HG03196 (cell line): ENCODE results near the gene APP.

ENCODE experiments used
- ATAC-seq: cut with Tn5 transposase; IDR thresholded peaks from one replicate; pipeline ENCODE4 v1.9.1; 2021; ENCODE audit not compliant: unreplicated experiment

The APP gene

DNA sequence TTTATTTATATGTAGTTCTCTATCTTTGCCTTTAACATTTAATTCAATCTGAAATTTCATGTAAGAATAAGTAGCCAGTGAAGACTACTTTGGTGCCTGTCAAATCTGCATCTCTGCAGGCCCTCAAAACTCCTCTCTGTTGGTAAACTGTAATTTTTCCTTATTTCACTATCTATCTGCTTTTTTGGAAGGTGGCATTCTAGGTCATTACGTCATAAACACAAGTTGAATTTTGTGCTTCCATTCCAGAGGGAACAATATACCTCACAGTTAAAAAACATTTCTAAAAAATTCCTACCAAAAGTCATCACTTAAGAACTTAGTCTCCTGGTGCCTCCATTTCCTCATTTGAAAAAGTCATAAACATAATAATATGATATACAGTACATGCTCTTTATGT is 259.8 kb downstream of the APP start:
- ATAC-seq, result no peak

DNA sequence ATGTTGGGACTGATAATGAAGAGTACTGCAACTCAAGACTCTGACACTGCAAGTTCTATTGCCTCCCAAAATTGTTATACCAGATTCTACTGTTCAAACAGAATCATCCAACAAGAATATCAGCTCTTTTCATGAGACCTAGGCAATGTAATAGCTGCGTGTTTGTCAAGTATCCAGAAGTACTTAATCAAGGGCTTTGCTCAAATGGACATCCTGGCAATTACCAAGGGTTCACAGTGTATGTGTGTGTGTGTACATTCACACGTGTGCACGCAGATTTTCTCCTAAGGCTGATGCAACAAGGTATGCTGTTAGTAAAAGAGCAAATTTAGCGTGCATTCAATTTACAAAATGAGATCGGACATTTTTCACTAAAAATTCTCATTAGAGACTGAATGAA is 261.2 kb downstream of the APP start:
- ATAC-seq, result no peak

DNA sequence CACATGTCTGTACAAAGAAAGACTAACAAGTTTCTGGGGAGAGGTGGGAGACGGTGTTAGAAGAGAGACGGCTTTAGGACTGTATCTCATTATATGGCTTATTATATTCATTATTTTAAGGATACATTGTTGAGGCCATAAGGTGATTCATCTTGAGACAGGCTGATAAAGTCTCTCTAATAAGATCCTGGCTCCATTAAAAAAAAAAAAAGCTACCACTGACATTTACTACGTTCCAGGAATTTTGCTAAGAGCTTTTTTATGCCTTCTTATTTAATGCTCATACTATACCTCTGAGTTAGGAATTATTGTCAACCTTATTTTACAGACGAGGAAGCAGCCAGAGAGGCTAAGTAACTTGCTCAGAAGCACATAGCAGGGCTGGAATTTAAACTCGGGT is 262.1 kb downstream of the APP start:
- ATAC-seq, result no peak

DNA sequence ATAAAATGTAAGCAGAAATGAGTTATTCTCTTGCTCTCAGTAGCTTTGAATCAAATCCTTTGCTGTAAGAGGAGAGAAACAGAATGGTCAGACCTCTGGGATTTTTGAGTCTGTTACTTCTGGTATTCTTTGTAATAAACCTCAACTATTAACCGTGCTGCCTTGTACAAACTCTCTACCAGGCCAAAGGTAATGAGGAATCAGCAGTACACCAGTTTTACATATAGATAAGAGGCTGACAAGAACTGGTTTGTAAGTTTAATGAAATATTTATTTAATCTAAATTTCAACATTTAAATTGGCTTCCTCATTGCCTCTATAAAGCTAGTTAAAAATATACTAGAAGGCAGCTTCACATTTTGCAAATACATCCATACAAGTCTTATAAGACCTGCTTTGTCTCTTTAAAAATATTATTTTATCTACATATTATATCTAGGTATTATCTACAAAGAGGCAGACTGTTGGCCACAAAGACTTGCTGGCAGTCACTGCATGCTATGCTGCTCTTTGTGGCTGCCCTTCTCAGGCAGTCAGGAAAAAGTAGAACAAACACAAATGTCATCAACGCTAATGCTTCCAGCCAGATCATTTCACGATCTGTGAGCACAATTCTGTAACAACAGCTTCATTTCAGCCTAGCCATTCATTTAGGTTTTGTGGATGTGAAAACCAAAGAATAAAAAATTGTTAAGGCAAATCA is 262.8 kb downstream of the APP start:
- ATAC-seq, result no peak

DNA sequence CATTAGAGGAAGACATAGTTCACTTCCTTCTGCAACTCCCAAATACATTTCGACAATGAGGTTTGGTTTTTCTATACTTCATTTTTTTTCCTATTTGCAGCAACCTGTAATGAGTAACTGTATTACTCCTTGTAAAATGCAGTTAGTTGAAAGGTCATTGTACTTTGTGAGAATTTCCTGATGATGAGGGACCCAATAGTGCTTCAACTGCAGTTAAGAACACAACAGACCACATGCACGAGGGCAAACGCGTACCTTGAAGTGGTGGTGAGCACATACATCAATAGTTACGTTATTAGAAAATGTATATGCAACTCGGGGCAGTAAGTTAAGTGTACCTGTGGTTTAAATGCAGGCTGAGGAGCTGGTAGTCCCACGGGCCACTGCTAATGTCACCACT is 264.0 kb downstream of the APP start:
- ATAC-seq, result no peak

DNA sequence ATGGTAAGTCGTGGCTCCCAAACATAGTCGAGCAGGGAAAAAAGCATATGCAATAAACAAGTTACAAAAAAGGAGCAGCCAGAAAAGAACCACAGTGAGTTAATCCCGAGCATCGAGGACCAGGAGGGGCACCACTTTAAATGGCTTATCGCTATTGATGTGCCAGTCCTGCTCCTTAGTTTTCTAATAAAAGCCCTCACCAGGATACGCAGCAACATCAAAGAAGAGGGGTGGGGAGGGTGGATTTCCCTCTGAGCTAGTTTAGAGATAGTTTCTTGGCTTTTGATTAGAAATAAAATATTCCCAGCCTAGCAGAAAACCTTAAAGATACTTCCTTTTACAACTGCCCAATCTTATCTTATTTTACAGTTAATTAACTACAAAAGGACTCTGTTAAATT is 265.4 kb downstream of the APP start:
- ATAC-seq, result no peak

DNA sequence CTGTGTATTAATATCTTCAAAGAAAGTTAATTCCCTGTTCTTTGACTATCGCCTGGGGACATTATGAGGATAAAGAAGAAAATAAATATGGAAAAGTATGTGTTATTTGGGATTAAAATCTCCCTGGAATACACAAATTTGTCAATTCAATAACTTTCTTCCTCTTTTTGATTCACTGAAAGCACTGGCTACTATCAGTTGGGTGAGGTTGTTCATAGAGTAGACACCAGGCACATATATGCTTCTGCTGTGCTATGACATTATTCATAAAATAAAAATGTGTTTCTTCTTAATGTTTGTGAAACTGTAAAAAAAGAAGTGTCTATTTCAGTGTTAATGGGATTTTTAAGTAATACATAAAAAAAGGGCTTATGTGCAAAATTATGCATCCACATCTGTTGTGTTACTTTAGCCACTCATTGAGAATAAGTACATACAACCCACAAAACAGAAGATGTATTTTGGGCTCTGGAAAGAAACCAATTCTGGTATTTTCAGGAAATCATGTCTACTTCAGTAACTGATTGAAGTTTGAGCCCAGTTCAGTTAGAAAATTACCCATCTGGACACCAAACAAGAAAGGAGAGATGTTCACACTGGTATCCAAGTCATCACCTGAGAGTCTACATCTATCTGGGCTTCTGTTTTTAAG is 266.4 kb downstream of the APP start:
- no peak for ATAC-seq

DNA sequence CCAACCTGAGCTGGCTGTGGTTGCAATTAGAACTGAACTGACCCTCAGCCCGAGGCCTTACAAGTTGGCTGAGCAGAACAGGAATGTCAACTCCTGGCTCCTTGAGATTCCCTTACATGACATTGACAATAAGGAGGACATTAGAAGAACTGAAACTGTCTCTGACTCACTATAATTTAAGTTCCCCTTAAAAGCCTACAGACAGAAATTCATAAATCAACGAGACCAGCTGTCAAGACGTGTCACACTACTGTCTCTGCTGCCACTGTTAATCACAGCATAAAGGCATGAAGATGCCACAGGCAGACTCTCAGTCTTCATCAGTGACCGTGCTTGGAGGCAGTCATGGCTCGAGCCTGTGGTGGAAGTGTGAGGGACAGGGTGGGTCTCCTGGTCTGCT is 267.0 kb downstream of the APP start:
- ATAC-seq, result peak; percentile 63

DNA sequence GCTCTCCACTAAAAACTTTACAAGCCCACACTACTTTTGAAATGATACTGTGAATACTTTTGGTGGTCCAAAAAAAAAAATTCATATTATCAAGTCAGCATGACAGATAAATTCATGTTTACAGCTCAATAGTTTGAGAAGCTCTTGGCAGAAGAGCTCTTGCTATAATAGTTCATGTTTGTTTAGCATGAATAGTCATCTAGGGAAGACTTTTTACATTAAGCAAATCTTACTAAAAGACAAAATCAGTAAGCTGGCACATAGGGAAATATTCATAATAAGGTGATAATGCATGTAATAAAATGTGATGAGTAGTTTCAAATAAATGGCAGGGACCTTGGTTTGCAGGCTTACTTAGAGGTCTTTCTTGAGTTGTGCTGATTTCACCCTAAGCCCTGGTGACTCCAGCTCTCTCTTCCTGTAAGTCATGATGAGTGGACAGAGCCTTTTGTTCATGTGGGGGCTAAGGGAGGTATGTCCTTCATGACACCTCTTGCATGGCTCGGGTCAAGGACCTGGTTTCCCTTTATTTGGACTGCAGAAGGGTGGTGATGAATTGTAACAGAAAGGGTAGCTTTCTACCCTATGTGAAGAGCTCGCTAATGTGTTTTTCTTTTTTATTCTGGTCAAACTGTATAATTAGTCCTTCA is 269.1 kb downstream of the APP start:
- ATAC-seq, result no peak

DNA sequence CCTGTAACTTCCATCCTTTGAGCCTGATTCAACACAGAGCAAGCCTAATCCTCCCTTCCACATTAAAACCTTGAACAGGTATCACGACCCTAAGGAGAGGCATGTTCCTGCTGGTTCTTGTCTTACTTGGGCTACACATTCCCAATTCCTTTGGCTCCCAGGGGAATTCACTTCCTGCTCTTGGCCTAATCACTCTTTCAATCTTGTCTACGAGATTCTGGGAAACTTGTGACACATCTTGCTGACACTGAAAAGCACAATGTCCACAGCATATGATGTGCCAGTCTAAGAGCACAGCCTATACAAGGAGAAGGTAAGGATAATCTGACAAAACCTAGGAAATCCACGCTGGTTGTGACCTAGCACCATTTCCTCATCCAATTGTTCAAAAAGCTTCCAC is 271.9 kb downstream of the APP start:
- no peak for ATAC-seq

DNA sequence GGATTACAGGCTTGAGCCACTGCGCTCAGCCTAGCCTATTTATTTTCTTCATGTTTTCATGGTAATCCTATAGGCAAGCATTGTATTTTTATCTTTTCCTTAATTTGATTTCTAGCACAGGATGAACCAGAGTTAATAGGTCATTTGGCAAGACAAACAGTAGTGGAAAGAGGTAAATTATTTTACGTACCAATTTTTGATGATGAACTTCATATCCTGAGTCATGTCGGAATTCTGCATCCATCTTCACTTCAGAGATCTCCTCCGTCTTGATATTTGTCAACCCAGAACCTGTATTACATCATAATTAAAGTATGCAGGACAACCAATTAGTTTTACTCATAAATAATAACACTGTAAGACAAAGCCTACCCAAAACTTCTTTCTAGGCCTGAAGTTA is 273.2 kb downstream of the APP start:
- no peak for ATAC-seq

DNA sequence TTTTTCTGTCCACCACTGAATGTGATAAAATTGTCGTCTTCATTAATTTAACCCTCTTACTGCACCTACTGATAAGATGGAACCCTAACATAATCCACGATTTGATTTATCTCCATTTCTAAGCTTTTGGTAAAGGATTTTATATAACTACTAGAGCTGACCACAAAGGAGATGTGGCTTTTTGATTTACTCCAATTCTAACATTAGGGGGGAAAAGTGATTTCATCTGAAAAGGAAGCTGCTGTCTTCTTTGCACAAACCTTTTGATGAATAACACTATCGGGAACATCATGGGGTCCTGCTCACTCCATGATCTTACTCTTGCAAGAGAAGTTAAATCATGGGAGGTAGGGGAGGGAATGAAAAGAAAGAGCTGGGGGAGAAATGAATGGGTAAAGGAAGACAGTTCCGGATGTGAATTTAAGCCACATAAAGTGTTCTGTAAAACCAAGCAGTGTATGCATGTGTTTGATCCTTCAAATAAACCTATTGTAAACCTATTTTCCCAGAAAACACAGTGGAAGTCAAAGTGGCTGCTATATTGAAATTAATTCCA is 274.0 kb downstream of the APP start:
- ATAC-seq, result no peak

DNA sequence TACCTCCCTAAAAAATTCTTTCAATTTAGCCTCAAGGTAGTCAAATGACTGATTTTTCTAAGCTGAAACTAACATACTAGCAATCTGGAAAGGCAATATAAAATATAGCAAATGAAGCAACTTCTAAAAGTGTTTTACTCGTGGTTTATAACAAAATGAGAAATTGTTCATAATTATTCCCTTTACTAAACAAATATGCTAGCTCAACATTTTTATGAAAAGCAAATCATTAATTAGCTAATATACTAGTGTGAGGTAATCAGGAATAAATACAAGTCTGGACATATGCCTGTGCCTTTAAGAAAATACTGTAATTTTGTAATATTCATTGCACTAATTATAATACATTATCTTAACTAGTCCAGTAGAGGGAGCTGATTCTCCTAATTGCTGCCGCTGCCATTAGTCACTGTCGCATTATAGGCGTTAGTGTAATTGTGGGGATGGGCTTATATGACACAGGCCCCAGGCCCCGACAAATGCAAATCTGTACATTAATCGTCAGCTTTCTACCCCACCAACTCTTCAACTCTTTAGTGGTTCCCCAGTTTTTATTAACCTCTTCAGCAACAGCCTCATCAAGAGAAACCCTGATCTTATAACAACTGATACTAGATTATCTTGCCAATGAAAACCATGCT is 274.9 kb downstream of the APP start:
- peak; percentile 70 for ATAC-seq

DNA sequence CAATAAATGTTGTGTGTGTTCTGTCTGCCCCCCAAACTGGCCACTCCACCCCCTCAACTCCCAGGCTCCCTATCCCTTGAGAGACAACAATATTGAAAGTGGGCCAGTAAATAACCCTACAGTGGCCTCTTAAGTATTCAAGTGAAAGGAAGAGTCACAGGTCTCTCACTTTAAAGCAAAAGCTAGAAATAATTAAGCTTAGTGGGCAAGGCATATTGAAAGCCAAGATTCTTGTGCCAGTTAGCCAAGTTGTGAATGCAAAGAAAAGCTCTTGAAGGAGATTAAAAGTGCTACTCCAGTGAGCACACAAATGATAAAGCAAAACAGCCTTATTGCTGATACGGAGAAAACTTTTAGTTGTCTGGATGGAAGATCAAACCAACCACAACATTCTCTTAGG is 277.4 kb downstream of the APP start:
- no peak for ATAC-seq

DNA sequence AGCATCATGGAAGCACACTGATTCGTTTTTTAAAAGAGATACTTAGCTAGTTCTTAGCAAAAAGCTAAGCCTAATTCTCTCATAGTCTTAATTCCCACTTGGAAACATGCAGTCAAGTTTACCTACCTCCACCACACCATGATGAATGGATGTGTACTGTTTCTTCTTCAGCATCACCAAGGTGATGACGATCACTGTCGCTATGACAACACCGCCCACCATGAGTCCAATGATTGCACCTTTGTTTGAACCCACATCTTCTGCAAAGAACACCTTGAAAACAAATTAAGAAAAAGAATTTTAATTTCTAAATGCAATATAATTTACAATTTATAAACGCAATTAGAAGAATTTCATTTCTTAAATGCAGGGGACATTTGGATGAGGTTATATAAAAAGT is 279.0 kb downstream of the APP start:
- no peak for ATAC-seq

DNA sequence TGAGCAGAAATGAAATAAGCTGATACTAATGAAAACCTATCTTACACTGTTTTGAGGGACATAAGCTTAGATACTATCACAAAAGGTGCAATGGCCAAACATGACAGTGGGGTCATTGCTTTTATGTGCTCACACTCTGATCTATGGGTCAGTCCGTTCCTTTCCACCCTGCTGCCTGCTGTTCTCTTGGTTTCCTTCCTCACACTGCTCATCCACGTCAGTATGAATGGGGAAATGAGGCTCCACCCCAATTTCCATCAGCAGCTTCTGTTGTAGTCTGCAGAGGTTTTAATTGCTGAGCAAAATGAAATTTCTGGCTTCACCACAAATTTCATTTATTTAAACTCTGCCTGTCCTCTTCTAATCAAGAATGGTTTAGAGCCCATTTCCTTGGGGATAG is 280.6 kb downstream of the APP start:
- no peak for ATAC-seq

DNA sequence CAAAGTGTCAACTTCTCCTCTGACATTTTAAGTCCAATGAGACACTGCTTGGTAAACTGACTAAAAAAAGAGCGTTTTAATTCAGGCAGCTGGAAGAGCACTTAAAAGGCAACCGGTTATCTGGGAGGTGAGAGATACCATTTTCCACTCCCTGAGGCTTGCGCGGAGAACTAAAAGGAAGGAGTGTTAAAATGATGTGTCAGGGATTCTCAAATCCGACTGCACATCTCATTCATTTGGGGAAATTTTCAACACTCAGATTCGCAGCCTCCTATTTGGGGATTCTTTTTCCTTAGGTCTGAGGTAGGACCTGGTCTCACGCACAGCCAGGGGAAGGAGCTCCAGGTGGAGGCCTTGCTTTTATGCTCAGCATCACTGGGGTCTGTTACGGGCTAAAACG is 281.9 kb downstream of the APP start:
- ATAC-seq, result no peak

DNA sequence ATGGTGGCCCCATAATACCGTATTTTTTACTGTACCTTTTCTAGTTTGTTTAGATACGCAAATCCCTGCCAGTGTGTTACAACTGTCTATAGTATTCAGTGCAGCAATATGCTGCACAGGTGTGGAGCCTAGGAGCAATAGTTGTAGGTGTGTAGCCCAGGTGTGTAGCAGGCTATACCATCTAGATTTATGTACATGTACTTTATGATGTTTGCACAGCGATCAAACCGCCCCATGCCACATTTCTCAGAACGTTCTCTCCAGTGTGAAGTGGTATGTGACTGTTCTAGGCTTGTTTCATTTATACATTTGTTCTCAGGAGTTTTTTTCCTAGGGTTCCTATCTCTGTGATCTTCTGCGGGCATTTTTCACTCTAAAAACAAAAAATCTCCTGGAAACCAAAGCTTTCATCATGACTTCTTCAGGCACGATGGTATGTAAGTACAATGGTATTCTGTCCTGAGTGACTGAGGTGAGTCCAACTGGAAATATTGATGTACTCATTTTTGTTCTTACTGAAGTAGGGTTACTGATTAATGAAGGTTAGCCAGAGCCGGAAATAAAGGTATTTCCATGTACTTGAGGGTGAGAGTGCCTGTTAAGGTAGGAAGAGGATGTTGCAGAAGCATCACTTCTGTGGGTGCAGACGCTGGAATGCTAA is 282.8 kb downstream of the APP start:
- ATAC-seq, result no peak

DNA sequence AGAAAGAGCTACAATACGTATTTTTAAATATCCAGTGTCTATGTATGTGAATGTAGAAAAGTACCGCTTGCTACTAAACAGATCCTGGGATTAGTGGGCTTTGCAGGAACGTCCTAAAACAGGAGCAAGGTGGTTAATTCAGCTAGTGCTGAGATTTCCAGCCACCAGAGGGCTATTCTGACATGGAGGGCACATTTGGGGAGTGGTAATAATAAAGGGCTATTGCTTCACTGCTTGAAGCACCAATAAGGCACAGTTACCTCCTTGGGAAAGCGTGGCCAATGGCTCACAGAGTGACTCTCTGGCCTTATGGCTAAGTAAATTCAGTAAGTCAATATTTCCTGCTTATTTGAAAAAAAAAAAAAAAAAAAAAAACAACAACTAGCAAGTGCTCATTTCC is 283.4 kb downstream of the APP start:
- no peak for ATAC-seq

DNA sequence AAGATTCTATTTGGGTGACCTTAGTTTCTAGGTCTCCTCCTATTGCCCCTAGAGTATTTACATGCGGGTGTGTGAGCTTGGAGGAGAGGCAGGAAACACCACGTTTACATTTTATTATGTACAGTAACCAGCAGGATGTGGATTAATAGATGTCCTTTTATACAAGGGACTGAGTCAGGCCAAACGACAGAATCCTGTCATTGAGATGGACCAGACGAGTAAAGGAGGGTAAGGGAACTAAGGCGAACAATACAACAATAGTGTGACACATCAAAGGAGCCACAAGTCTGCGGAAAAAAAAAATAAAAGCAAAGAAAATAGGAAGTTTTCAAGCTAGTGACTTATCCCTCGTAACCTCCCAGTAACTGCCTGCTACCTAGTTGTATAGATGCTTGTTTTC is 284.7 kb downstream of the APP start:
- ATAC-seq, result no peak

DNA sequence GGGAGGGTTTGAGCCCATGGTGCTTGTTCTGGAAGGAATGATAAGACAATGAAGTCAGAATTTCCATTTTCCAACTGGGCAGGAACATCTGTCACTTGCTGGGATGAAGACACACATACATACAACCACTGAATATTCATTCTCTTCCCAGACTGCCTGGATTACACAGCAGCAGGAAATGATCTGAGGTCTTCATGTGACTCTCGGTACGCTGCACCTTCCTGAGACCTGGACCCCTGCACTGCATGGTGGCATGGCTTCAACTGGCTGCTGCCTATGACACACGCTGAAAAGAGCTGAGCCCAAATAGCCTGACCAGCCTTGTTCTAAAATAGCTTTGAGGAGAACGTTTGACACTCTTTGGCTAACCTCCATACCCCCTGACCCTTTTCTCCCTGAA is 285.2 kb downstream of the APP start:
- no peak for ATAC-seq
